NCI-H748 (cell line): Measurements from ENCODE around the gene RNASEH1.
"Not testable (repeated sequence)": the region's sequence is repeated elsewhere in the genome, so short reads cannot be mapped to it uniquely, and the experiment has no call there.

ENCODE experiments used
- DNase-seq: peaks from one replicate; lab custom pipeline; 2025; ENCODE audit not compliant: unreplicated experiment; lab: John Stamatoyannopoulos, UW

Gene RNASEH1

DNA sequence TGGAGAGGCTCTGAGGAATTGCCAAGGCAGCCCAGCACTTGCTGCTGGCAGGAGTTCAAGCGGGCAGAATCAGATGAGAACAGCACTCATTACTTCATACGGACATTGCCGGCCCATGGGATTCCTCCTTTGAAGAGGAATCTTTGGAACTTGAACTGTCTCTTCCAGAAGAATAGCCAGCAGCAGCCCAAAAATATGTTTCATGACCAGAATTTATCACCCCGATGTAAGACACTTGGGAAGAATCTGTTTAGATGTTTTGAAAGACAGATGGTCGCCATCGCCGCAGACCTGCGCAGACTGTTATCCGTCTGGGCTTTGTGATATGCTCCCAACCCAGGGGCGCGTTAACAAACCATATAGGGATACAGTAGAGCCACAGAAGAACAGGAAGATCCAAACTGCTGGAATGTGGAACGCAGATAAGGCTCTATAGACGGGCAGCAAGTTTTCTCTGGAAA, 35.1 kb downstream of the RNASEH1 start:
- DNase-seq: no peak

- DNase-seq: no peak
Observed at GRCh38 chr2:3520591-3520990, 37.5 kb downstream of the RNASEH1 start.

DNA sequence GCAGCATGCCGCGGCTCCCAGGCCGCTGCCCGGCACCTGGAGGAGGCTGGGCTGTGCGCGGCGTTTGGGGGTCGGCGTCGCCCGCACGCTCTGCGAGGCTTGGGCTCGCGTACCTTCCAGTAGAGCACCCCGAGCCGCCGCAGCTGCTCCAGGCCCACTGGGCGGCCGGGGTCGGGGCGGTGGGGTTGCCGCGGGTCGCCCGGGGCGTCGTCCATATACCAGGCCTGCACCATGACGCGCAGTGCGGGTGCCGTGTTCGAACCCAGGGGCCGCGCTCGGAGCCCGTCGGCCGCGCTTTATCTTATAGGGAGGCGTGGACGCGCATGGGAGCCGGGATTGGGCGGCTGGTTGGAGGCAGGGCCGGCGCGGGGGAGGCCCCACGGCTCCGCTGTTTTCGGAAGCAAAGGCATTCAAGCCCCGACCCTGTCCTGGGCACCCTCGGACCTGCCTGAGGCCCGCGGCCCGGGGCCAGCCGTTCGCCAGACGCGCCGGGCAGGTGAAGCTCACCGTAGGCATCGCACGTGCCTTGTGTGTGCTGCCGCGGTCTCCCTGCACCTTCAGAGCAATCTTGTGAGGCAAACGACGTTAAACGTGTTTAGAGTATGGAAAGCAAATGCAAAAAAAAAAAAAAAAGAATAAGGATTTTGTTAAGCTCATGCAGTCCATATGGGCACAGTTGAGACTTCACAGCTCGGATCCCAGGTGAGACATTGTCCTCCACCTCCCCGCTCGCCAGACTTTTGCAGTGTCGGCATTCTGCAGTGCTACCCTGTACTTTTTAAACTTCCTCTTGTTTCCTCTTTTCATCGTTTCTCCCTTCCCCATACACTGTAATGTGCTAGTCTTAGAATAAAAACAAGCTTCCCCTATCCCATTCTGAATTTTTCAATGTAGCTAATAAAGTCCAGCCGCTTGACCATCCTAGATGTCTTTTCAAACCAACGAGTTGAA, 38.6 kb downstream of the RNASEH1 start, which contains the start of gene ADI1:
Gene ADI1, minus strand, starts transcription at position 277 of the 951 bp plus-strand sequence. Its CDS starts 44 bp downstream, at position 233.
- peak; percentile 81 for DNase-seq

DNA sequence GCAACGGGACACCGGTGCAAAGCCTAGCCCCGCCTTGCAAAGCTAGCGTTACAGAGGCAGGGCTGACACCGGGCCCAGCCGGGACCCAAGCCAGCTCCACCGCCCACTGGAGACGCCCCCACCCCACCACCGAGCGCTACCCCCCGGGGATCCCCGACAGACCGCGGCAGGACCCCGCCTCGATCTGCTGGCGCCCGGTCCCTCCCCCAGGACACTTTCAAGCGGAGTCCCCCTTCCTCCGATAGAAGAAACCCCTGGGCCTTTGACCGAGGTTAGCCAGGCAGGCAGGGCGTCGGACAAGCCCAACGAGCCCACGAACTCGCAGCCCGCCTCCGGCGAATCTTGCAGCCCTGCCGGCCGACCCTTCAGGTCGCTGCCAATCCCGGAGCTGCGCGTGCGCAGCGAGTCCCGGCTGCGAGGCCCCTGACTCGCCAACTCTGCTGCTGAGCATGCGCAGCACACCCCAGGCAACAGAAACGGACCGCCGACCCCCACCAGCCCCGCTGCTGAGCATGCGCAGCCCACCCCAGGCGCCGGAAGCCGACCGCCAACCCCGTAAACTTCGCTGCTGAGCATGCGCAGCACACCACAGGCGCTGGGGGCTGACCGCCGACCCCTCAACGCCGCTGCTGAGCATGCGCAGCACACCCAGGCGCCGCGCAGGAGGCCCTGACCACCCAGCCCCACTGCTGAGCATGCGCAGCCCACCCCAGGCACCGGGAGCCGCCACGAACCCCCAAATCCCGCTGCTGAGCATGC, 39.5 kb downstream of the RNASEH1 start:
- peak; percentile 99 for DNase-seq

GRCh38 chr2:3517948-3518495, 40.1 kb downstream of the RNASEH1 start:
- peak; percentile 86 for DNase-seq

DNA sequence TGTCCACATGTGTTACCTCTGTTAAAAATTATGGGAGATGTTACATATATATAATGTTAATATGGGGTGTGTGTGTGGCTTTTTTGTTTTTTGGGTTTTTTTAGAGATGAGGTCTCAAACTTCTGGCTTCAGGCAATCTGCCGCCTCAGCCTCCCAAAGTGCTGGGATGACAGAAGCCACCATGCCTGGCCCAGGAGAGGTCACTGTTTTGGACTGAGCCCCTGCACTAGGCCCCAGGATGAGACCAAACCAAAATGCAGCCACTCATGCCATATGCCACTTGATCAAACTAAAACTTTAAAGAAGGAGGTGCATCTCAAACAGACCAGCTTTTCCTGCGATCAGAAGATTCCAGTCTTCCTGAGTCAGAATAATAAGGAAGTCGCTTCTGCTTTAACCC, 41.3 kb downstream of the RNASEH1 start:
- DNase-seq: no peak

GRCh38 chr2:3515438-3515837, 42.7 kb downstream of the RNASEH1 start:
- DNase-seq: not testable (repeated sequence)

GRCh38 chr2:3513026-3513810, 44.9 kb downstream of the RNASEH1 start:
- DNase-seq: no peak

DNA sequence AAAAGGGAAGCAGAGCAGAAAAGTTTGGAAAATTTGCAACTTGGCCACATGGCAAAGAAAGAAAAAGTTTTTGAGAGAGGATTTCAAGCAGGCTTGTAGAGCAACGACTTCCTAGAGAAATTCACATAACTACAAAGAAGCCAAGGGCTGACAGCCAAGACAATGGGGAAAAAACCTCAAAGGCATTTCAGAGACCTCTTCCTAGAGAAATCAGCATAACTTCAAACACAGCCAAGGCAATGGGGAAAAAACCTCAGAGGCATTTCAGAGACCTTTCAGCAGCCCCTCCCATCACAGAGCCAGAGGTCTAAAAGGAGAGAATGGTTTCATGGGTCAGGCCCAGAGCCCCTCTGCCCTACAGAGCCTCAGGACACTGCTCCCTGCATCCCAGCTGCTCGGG, 46.0 kb downstream of the RNASEH1 start:
- no peak for DNase-seq

DNA sequence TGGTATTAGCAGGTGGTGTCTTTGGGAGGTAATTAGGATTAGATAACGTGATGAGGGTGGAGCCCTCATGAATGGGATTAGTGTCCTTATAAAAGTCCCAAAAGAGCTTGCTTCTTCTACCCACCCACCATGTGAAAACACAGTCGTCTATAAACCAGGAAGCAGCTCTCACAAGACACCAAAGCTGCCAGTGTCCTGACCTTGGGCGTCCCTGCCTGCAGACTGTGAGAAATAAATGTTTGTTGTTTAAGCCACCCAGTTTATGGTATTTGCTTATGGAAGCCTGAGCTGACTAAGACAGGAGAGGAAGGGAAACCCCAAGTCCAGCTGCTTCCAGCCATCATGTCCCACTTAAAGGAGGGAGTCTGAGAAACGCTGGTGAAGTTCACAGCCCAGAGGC, 52.4 kb downstream of the RNASEH1 start:
- peak; percentile 94 for DNase-seq

DNA sequence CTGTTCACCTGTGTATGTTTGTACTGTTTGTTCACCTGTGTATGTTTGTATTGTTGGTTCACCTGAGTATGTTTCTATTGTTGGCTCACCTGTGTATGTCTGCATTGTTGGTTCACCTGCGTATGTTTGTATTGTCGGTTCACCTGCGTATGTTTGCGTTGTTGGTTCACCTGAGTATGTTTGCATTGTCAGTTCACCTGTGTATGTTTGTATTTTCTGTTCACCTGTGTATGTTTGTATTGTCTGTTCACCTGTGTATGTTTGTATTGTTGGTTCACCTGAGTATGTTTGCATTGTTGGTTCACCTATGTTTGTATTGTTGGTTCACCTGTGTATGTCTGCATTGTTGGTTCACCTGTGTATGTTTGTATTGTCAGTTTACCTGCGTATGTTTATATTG, 53.4 kb downstream of the RNASEH1 start:
- DNase-seq: peak; percentile 97

GRCh38 chr2:3503483-3503882, 54.6 kb downstream of the RNASEH1 start:
- DNase-seq: peak; percentile 29

DNA sequence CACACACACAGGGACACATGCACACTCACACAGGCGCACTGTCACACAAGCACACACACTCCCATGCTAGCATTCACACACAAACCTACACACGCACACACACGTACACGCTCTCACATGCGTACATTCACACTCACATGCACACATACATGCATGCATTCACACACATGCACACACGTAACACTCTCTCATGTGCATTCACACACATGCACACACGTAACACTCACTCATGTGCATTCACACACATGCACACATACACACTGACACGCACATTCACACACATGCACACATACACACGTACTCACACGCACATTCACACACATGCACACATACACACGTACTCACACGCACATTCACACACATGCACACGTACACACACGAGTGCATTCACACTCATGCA, 55.1 kb downstream of the RNASEH1 start:
- no peak for DNase-seq

- no peak for DNase-seq
Observed at GRCh38 chr2:3500326-3500899, 57.7 kb downstream of the RNASEH1 start.

GRCh38 chr2:3498783-3499394, 59.2 kb downstream of the RNASEH1 start:
- DNase-seq: no peak

DNA sequence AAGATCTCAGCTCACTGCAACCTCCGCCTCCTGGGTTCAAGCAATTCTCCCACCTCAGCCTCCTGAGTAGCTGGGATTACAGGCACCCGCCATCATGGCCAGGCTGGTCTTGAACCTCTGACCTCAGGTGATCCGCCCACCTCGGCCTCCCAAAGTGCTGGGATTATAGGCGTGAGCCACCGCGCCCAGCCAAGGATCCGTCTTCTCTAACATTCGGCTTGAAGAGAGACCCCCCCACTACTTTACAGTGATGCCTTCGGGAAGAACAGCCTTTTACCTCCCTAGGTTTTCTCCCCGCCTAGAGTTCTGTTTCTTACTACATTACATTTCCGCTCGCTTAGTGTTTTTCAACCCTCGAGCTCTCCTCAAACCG, 61.4 kb downstream of the RNASEH1 start:
- not testable (repeated sequence) for DNase-seq
